Measurements from ENCODE around the gene IGSF9. TPM values are rescaled to one million over a fixed set of nuclear protein-coding genes. Genes with fewer than 3 reads are reported as not detected.

The IGSF9 gene
- total and polyA plus RNA-seq, 10 of the 15 experiments (the other 5 are each of a cell fraction or from before 2014, with no cell fraction given) = 0.04 to 0.07 TPM; not detected in 8

GRCh38 chr1:159982280-159982679, 36.9 kb upstream of the IGSF9 start:
- ChIA-PET SMC1A (ENCODE audit: uncharacterized antibody, unreplicated experiment) (interaction anchor here (1.5 to 1.7 kb wide), 2 partner anchors 28 to 183 kb away, joined by 3 to 5 read pairs; partner anchors contain the start of gene SLAMF9), POLR2A (no interaction called here), CTCF (interaction anchor here (0.9 to 1.1 kb wide), 2 partner anchors 9 to 25 kb away, joined by 3 to 6 read pairs; no protein-coding TSS in a partner anchor), RAD21 (ENCODE audit: unreplicated experiment) (no interaction called here)
- ATAC-seq (no peak), DNase-seq (ENCODE audit: low read depth, low spot score) (no peak), FAIRE-seq (no peak)
- H3K27ac ChIP-seq (ENCODE audit: control insufficient read depth, insufficient read depth) = no peak overlapping the region
- BruUV-seq (replicated peaks) = no TSS peak
- no peaks in the 10 kb centered on the region for H3K4me1 ChIP-seq (ENCODE audit: control insufficient read depth, insufficient read depth, low read length)
- intact Hi-C loops (cut with micrococcal nuclease; ENCODE audit: unreplicated experiment) (no loop called here), in situ Hi-C loops (cut with MboI) (no loop called here)
- H2AFZ ChIP-seq (ENCODE audit: control insufficient read depth, low read depth, low read length) = no peak overlapping the region
- WGBS (ENCODE audit: insufficient coverage, insufficient replicate concordance, low lambda C conversion rate, missing lambda C conversion rate) = 37% methylated on average over 5 of the region's 6 CpGs
- no peak overlapping the region for H3K4me3 ChIP-seq
- no peaks in the 10 kb centered on the region for H3K79me2 ChIP-seq (ENCODE audit: control insufficient read depth, insufficient read depth, low read length)
- H3K36me3 ChIP-seq (ENCODE audit: control insufficient read depth in 2 of 2, insufficient read depth in 2 of 2, low read length in 1 of 2) = no peaks in the 10 kb centered on the region
- H4K20me1 ChIP-seq (ENCODE audit: control insufficient read depth, insufficient read depth) = no peaks in the 10 kb centered on the region
- no peak overlapping the region for H3K9ac ChIP-seq (ENCODE audit: control insufficient read depth, insufficient read depth, low read length)
- H3K9me3 ChIP-seq (replicated peaks; ENCODE audit: control insufficient read depth, insufficient read depth, low read length) = no peaks in the 10 kb centered on the region
- H3K4me2 ChIP-seq (ENCODE audit: control insufficient read depth, insufficient read depth) = no peak overlapping the region
- TF ChIP-seq WRNIP1 (IDR thresholded peaks at IDR 0.05; ENCODE audit: borderline replicate concordance, low read depth, low read length) (no peak), ATF3 (IDR thresholded peaks at IDR 0.05; ENCODE audit: borderline replicate concordance, extremely low read depth, low read depth, low read length) (no peak)
- peaks cover 0 to 2% of the 10 kb centered on the region in 2 experiments; a peak in 1 of 4 replicates for H3K27me3 ChIP-seq (replicated peaks in 1 of 2; ENCODE audit: control insufficient read depth in 2 of 2, insufficient read depth in 2 of 2, low read length in 1 of 2)

GRCh38 chr1:159981351-159982055, 36.1 kb upstream of the IGSF9 start:
- BruUV-seq (replicated peaks) = no TSS peak
- H3K27me3 ChIP-seq (replicated peaks in 1 of 2; ENCODE audit: control insufficient read depth in 2 of 2, insufficient read depth in 2 of 2, low read length in 1 of 2) = peaks cover 0 to 2% of the 10 kb centered on the region in 2 experiments; a peak in 1 of 4 replicates
- TF ChIP-seq ZNF274 (IDR thresholded peaks at IDR 0.05; ENCODE audit: insufficient read depth, insufficient read length) (no peak), CTCF (IDR thresholded peaks at IDR 0.05 in 2 of 3, conservative IDR thresholded peaks at IDR 0.05 in 1 of 3; ENCODE audit: control insufficient read depth in 2 of 3, extremely low read depth in 1 of 3, insufficient read depth in 1 of 3, low read depth in 3 of 3, low read length in 3 of 3) (no peak), EP300 (IDR thresholded peaks at IDR 0.05; ENCODE audit: borderline replicate concordance in 1 of 2, control insufficient read depth in 1 of 2, low read depth in 2 of 2, low read length in 2 of 2) (no peak), NR2C2 (IDR thresholded peaks at IDR 0.05; ENCODE audit: borderline replicate concordance, control insufficient read depth, insufficient read length, low read depth) (no peak), YY1 (IDR thresholded peaks at IDR 0.05; ENCODE audit: low read depth, low read length) (no peak), RUNX3 (IDR thresholded peaks at IDR 0.05; ENCODE audit: low read length) (no peak), NR2C1 (IDR thresholded peaks at IDR 0.05) (no peak), HCFC1 (IDR thresholded peaks at IDR 0.05; ENCODE audit: low read length) (no peak), SREBF2 (IDR thresholded peaks at IDR 0.05; ENCODE audit: low read length) (no peak)
- TF ChIP-seq, protein P1, sequence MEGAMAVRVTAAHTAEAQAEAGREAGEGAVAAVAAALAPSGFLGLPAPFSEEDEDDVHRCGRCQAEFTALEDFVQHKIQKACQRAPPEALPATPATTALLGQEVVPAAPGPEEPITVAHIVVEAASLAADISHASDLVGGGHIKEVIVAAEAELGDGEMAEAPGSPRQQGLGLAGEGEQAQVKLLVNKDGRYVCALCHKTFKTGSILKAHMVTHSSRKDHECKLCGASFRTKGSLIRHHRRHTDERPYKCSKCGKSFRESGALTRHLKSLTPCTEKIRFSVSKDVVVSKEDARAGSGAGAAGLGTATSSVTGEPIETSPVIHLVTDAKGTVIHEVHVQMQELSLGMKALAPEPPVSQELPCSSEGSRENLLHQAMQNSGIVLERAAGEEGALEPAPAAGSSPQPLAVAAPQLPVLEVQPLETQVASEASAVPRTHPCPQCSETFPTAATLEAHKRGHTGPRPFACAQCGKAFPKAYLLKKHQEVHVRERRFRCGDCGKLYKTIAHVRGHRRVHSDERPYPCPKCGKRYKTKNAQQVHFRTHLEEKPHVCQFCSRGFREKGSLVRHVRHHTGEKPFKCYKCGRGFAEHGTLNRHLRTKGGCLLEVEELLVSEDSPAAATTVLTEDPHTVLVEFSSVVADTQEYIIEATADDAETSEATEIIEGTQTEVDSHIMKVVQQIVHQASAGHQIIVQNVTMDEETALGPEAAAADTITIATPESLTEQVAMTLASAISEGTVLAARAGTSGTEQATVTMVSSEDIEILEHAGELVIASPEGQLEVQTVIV (IDR thresholded peaks at IDR 0.05; ENCODE audit: borderline replicate concordance, partially characterized antibody) = no peak

More at GRCh38 chr1:159981351-159982055, 36.1 kb upstream of the IGSF9 start:
- Histone ChIP-seq H3K4me2 (ENCODE audit: control insufficient read depth, insufficient read depth) (no peak overlapping the region), H3K4me1 (ENCODE audit: control insufficient read depth, insufficient read depth, low read length) (no peaks in the 10 kb centered on the region), H3K27ac (ENCODE audit: control insufficient read depth, insufficient read depth) (no peak overlapping the region), H2AFZ (ENCODE audit: control insufficient read depth, low read depth, low read length) (no peak overlapping the region), H3K36me3 (ENCODE audit: control insufficient read depth in 2 of 2, insufficient read depth in 2 of 2, low read length in 1 of 2) (no peaks in the 10 kb centered on the region), H3K9ac (ENCODE audit: control insufficient read depth, insufficient read depth, low read length) (no peak overlapping the region), H3K79me2 (ENCODE audit: control insufficient read depth, insufficient read depth, low read length) (no peaks in the 10 kb centered on the region), H3K9me3 (replicated peaks; ENCODE audit: control insufficient read depth, insufficient read depth, low read length) (no peaks in the 10 kb centered on the region), H3K4me3 (no peak overlapping the region), H4K20me1 (ENCODE audit: control insufficient read depth, insufficient read depth) (no peaks in the 10 kb centered on the region)
- ChIA-PET RAD21 (ENCODE audit: unreplicated experiment) (no interaction called here), SMC1A (ENCODE audit: uncharacterized antibody, unreplicated experiment) (no interaction called here), CTCF (no interaction called here), POLR2A (no interaction called here)
- in situ Hi-C loops (cut with MboI) (no loop called here), intact Hi-C loops (cut with micrococcal nuclease; ENCODE audit: unreplicated experiment) (no loop called here)
- no peak for DNase-seq (ENCODE audit: low read depth, low spot score)
- 75% methylated on average over 6 of the region's 6 CpGs for WGBS (ENCODE audit: insufficient coverage, insufficient replicate concordance, low lambda C conversion rate, missing lambda C conversion rate)
- no peak for FAIRE-seq
- no peak for ATAC-seq
